Lung (tissue), 12 donors: Measurements from ENCODE around the gene RFC2. TPM values are rescaled to one million over a fixed set of nuclear protein-coding genes. Genes with fewer than 3 reads are reported as not detected.

Experiments used
- ATAC-seq: fragments of 200-7000 bp; cut with Tn5 transposase; one replicate; pipeline ENCODE4 v1.9.1; 2020; ENCODE audit warnings: moderate number of reproducible peaks; ENCODE audit not compliant: insufficient read depth, low FRiP score
- DNase-seq, 3 donors: peaks; one replicate each; pipeline ENCODE4 v3.0.0-alpha.2; 2013 to 2017
- H3K27ac ChIP-seq, 2 donors: one replicate each; pipeline ENCODE4 v1.5.1; 2013; ENCODE audit warnings: mild to moderate bottlenecking in 2 of 2, moderate library complexity in 2 of 2, control low read depth in 1 of 2, inconsistent platforms in 1 of 2, low read depth in 1 of 2, low read length in 1 of 2
- H3K27me3 ChIP-seq, 3 donors: one replicate each; pipeline ENCODE4 v1.5.1; 2013; ENCODE audit warnings: low read length in 2 of 3; ENCODE audit not compliant: control insufficient read depth in 3 of 3, insufficient read depth in 3 of 3
- H3K36me3 ChIP-seq, 4 donors: one replicate each; pipeline ENCODE4 v1.5.1; 2013; ENCODE audit warnings: low read length in 4 of 4, mild to moderate bottlenecking in 1 of 4, moderate library complexity in 1 of 4; ENCODE audit not compliant: control insufficient read depth in 4 of 4, insufficient read depth in 4 of 4
- H3K4me1 ChIP-seq, 5 donors: one replicate each; pipeline ENCODE4 v1.5.1; 2013; ENCODE audit warnings: low read length in 5 of 5, mild to moderate bottlenecking in 2 of 5, moderate library complexity in 1 of 5; ENCODE audit not compliant: control insufficient read depth in 5 of 5, insufficient read depth in 5 of 5
- H3K4me3 ChIP-seq: one replicate; pipeline ENCODE4 v1.5.1; 2013; ENCODE audit warnings: mild to moderate bottlenecking, control low read depth, moderate library complexity
- H3K9ac ChIP-seq, 2 donors: one replicate each; pipeline ENCODE4 v1.5.1; 2013; ENCODE audit warnings: low read length in 2 of 2, control low read depth in 1 of 2; ENCODE audit not compliant: insufficient read depth in 1 of 2
- H3K9me3 ChIP-seq, 4 donors: one replicate each; pipeline ENCODE4 v1.5.1; 2013; ENCODE audit warnings: low read length in 3 of 4, mild to moderate bottlenecking in 1 of 4, moderate library complexity in 1 of 4; ENCODE audit not compliant: control insufficient read depth in 4 of 4, insufficient read depth in 3 of 4
- WGBS, 2 donors: extraction: QIAGEN DNeasy Blood & Tissue Kit; methylation state at CpG; one replicate each; pipeline ENCODE4 v1.1.7; 2013; 5-methylcytosine and 5-hydroxymethylcytosine counted together
- polyA plus RNA-seq, 2 donors: library from polyadenylated mRNA; stranded (reverse); fragments of 200-250 nt; gene quantifications; one replicate each; pipeline ENCODE4 v1.2.1, GENCODE V29; 2013
- total RNA-seq, 2 donors: library from RNA; depleted of rRNA in 1 of 2; stranded (reverse); fragments of >200 nt in 1 of 2; gene quantifications; one replicate each; pipeline ENCODE4 v1.2.1, GENCODE V29; 2014 to 2021
- TF ChIP-seq, protein P1 (sequence below): IDR thresholded peaks from 2 replicates; pipeline ENCODE4 v1.5.1; 2012; ENCODE audit warnings: mild to moderate bottlenecking; ENCODE audit errors: control extremely low read depth, extremely low read depth
- donor health status: control.
- donor health status: control.
- donor health status: Bipolar disorder and iron deficiency.
- donor health status: healthy.
- donor health status: DM: yes; HTN: yes; CAD: no.

Gene RFC2
- total and polyA plus RNA-seq, 4 donors: 14.5 to 23.8 (median 21.2) TPM

- no peaks in the 10 kb centered on the region for H3K4me1 ChIP-seq
- TF ChIP-seq, protein P1, sequence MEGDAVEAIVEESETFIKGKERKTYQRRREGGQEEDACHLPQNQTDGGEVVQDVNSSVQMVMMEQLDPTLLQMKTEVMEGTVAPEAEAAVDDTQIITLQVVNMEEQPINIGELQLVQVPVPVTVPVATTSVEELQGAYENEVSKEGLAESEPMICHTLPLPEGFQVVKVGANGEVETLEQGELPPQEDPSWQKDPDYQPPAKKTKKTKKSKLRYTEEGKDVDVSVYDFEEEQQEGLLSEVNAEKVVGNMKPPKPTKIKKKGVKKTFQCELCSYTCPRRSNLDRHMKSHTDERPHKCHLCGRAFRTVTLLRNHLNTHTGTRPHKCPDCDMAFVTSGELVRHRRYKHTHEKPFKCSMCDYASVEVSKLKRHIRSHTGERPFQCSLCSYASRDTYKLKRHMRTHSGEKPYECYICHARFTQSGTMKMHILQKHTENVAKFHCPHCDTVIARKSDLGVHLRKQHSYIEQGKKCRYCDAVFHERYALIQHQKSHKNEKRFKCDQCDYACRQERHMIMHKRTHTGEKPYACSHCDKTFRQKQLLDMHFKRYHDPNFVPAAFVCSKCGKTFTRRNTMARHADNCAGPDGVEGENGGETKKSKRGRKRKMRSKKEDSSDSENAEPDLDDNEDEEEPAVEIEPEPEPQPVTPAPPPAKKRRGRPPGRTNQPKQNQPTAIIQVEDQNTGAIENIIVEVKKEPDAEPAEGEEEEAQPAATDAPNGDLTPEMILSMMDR: no peak
- ATAC-seq: no peak
- H3K36me3 ChIP-seq: peaks cover 4 to 36% (median 15%) of the 10 kb centered on the region in 4 donors
- 71 to 86% methylated on average over 15 of the region's 15 CpGs for WGBS, 2 donors
- H3K4me3 ChIP-seq: no peak overlapping the region
- H3K27me3 ChIP-seq: no peaks in the 10 kb centered on the region
- no peak overlapping the region for H3K9ac ChIP-seq
- no peak overlapping the region for H3K27ac ChIP-seq
- no peaks in the 10 kb centered on the region for H3K9me3 ChIP-seq
- DNase-seq: no peak
These were observed 23.6 kb downstream of the RFC2 start for GRCh38 chr7:74230446-74231231.

- Histone ChIP-seq H3K4me1 (no peaks in the 10 kb centered on the region), H3K36me3 (peaks cover 0 to 28% (median 12%) of the 10 kb centered on the region in 4 donors), H3K4me3 (no peak overlapping the region), H3K27me3 (no peaks in the 10 kb centered on the region), H3K9me3 (no peaks in the 10 kb centered on the region), H3K27ac (no peak overlapping the region), H3K9ac (no peak overlapping the region)
- WGBS, 2 donors: 88 to 93% methylated on average over 9 of the region's 9 CpGs
- DNase-seq (no peak), ATAC-seq (peak; percentile 30)
- TF ChIP-seq, protein P1: no peak
These were observed 25.0 kb downstream of the RFC2 start for GRCh38 chr7:74228951-74229900.

GRCh38 chr7:74226633-74227032 lies 27.6 kb downstream of the RFC2 start:
- WGBS, 2 donors: 26 to 59% methylated on average over 5 of the region's 5 CpGs
- no peaks in the 10 kb centered on the region for H3K9me3 ChIP-seq
- no peak overlapping the region for H3K4me3 ChIP-seq
- H3K36me3 ChIP-seq: peaks cover 0 to 19% (median 12%) of the 10 kb centered on the region in 4 donors
- TF ChIP-seq, protein P1: no peak
- ATAC-seq: peak; percentile 22
- H3K27ac ChIP-seq: peak overlapping the region in 1 of 2 donors; percentile 42
- no peaks in the 10 kb centered on the region for H3K27me3 ChIP-seq
- peak in 1 of 3 donors; percentile 12 for DNase-seq
- H3K4me1 ChIP-seq: no peaks in the 10 kb centered on the region
- H3K9ac ChIP-seq: no peak overlapping the region
